AG10803 (cell line): ENCODE results near the gene RFX4.

Experiments used
- DNase-seq: peaks from one replicate; pipeline ENCODE4 v3.0.0; 2010; ENCODE audit warnings: low read depth
- H3K4me3 ChIP-seq: 2 replicates; pipeline ENCODE4 v1.5.1; 2011; ENCODE audit warnings: mild to moderate bottlenecking, low read length, control low read depth
- CTCF ChIP-seq: conservative IDR thresholded peaks from 2 replicates; pipeline ENCODE4 v1.5.1; 2011; ENCODE audit warnings: mild to moderate bottlenecking, low read length, control low read depth, inconsistent platforms

The RFX4 gene

DNA sequence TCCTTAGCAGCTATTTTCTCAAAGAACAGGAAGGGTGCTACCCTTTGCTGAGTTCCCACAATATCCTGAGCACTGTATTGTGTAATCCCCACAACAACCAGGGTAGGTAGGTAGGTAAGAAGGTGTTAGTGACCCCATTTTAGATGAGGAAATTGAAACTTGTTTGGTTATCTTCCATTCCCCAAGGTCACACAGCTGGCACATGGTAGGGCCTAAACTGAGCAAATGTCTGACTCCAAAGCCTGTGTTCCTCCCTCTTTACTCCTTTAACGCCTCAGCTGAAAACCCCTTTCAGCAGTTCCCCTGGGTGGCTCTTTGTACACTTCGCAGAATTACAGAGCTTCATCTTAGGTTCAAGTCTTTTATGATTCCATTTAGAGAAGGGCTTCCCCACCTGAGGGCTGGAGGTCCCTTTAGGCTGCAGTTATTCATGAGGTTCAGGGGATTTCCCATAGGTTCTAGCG is 165.2 kb downstream of the RFX4 start:
- no peak for TF ChIP-seq CTCF
- no peak for DNase-seq
- no peak overlapping the region for H3K4me3 ChIP-seq

GRCh38 chr12:106750524-106750923 is 167.7 kb downstream of the RFX4 start:
- no peak for DNase-seq
- no peak overlapping the region for H3K4me3 ChIP-seq
- TF ChIP-seq CTCF: no peak

DNA sequence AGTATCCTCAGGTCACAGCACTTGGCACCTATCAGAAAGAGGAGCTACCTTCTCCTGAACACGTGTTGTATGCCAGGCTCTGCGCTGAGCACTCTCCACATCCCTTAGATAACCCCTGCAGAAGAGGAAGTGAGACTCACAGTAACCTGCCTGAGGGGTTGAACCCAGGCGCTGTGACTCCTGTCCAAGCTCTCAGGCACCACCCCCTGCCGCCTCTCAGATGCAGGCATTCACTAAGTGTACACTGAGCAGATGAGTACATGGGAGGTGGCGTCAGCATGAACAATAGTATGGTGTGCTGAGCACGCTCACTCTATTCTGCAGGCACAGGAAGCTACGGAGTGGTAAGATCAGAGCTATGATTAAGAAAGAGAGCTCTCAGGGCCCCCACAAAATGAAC is 170.7 kb downstream of the RFX4 start:
- DNase-seq: no peak
- no peak for TF ChIP-seq CTCF
- H3K4me3 ChIP-seq: no peak overlapping the region

DNA sequence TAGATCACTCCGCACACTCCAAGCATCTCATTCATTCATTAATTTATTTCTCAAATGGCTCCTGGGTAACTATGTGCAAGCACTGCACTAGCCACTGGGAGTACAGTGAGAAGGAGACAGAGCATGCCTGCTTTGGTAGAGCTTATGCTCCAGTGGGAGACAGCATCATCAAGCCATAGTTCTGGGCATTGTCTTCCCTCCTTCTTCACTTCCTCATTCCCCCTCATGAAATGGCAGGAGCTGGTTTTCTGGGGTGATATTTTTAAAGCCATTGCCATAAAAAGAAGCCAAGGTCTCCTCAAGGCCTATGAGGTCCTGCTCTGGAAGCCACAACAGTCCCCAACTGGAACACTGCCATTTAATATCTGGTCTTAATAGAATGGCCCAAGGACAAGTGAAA is 171.5 kb downstream of the RFX4 start:
- no peak for DNase-seq
- no peak overlapping the region for H3K4me3 ChIP-seq
- no peak for TF ChIP-seq CTCF

DNA sequence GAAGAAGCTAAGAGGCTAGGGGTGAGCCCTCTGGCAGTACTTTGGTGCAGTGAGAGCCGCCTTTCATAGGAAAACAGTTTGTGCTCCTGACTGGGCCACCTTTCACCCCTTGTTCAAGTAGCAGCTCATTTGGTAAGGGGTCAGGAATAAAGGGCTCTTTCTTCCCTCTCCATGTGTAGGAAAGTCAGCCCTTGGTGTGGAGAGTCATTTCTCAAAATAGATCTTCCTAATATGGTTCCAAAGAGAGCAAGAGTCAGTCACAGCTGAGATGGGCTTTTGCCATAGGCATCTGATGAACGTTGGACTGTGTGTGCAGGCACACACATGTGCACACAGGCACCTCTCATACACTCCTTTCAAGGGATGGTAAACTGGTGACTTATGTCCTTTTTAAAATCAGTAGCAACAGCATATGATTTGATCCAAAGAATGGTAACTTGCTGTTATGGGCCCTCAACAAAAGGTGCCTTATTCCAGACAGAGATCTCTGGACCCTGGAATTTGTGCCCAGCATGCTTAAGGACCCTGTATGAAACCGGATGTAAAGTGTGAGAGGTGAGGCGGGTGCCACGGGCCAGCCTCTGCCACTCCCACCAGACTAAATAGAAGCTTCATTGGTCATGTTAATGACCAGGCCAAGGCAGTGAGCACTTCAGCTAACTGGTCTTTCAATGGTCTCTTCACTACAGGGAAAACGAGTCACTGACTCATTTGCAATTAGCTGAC is 175.0 kb downstream of the RFX4 start:
- no peak for TF ChIP-seq CTCF
- H3K4me3 ChIP-seq: no peak overlapping the region
- DNase-seq: no peak

DNA sequence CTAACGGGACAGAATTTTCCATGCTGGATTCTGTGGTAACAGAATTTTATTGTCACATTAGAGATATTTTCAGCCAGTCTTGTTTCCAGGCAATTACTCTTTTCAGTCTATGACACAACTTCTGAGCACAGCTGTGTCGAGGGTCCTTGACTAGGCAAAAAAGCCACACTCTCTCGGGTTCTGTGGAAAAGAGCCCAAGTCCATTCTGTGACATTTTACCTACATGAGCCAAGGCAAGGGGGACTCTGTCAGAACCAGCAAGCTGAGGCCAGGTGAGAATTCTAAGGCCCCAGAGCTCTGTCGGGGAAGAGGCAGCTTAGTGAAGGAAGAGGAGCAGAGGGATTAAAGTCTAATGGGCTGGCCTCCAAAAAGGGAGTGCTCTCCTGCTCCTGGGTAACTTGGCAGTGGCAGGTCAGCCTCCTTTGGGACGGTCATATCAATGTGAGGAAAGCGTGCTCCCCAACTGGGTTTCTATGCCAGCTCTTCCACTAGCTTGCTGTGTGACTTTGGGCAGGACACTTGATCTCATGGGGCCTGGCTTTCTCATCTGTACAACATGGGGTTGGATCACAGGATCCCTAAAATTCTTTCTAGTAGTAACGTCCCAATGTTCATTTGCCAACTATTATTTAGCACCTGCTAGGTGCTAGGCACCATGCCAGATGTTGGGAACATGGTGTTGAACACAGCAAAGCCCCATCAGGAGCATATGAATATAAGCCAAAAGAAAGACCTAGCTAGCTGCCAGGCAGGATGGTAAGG is 175.7 kb downstream of the RFX4 start:
- DNase-seq: no peak
- no peak for TF ChIP-seq CTCF
- H3K4me3 ChIP-seq: no peak overlapping the region
